ENCODE measurements around the gene EYA3. TPM values are rescaled to one million over a fixed set of nuclear protein-coding genes. Genes with fewer than 3 reads are reported as not detected.

EYA3 gene
- total RNA-seq, 2 donors from 2014 or later: 16.7 to 19.4 TPM

DNA sequence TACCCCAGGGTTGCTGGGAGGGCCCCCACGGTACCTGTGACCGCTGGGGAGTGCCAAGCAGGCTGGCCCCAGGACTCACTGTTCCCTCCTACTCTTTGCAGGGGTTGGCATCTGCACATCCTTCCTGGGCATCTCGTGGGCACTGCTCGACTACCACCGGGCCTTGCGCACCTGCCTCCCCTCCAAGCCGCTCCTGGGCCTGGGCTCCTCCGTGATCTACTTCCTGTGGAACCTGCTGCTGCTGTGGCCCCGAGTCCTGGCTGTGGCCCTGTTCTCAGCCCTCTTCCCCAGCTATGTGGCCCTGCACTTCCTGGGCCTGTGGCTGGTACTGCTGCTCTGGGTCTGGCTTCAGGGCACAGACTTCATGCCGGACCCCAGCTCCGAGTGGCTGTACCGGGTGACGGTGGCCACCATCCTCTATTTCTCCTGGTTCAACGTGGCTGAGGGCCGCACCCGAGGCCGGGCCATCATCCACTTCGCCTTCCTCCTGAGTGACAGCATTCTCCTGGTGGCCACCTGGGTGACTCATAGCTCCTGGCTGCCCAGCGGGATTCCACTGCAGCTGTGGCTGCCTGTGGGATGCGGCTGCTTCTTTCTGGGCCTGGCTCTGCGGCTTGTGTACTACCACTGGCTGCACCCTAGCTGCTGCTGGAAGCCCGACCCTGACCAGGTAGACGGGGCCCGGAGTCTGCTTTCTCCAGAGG is 121.9 kb downstream of the EYA3 start:
- no peak for DNase-seq (ENCODE audit: low spot score)
- Histone ChIP-seq H3K9me3 (no peaks in the 10 kb centered on the region), H3K36me3 (peaks cover 4 to 5% of the 10 kb centered on the region in 2 donors), H3K4me3 (no peak overlapping the region), H3K27me3 (replicated peaks; ENCODE audit: insufficient read depth) (no peaks in the 10 kb centered on the region), H3K27ac (no peak overlapping the region), H3K4me1 (replicated peaks) (peaks cover 16% of the 10 kb centered on the region)
- WGBS: 95% methylated on average over 24 of the region's 24 CpGs
- TF ChIP-seq POLR2AphosphoS5 (IDR thresholded peaks at IDR 0.05) (no peak), POLR2A (IDR thresholded peaks at IDR 0.05) (no peak), CTCF (IDR thresholded peaks at IDR 0.05) (no peak)
- intact Hi-C loops (cut with DNase I): no loop called here

- DNase-seq (ENCODE audit: low spot score): no peak
- 93% methylated on average over 11 of the region's 11 CpGs for WGBS
These were observed 125.0 kb downstream of the EYA3 start for GRCh38 chr1:27963393-27963792.

GRCh38 chr1:27961646-27962221 is 126.7 kb downstream of the EYA3 start:
- DNase-seq (ENCODE audit: low spot score): no peak
- intact Hi-C loops (cut with DNase I): no loop called here
- Histone ChIP-seq H3K27ac (peak overlapping the region; percentile 9 to 91), H3K9me3 (no peaks in the 10 kb centered on the region), H3K27me3 (replicated peaks; ENCODE audit: insufficient read depth) (no peaks in the 10 kb centered on the region), H3K4me1 (replicated peaks) (peaks cover 5% of the 10 kb centered on the region), H3K4me3 (no peak overlapping the region), H3K36me3 (peaks cover 2 to 3% of the 10 kb centered on the region in 2 donors)
- TF ChIP-seq CTCF (IDR thresholded peaks at IDR 0.05): no peak
- TF ChIP-seq POLR2A (IDR thresholded peaks at IDR 0.05): no peak
- TF ChIP-seq POLR2AphosphoS5 (IDR thresholded peaks at IDR 0.05): no peak
- 42% methylated on average over 4 of the region's 4 CpGs for WGBS

More at GRCh38 chr1:27963393-27963792, 125.0 kb downstream of the EYA3 start:
- no peak overlapping the region for H3K27ac ChIP-seq
- TF ChIP-seq POLR2A (IDR thresholded peaks at IDR 0.05): no peak
- no peak for TF ChIP-seq CTCF (IDR thresholded peaks at IDR 0.05)
- H3K4me1 ChIP-seq (replicated peaks): peaks cover 8% of the 10 kb centered on the region
- no peak overlapping the region for H3K4me3 ChIP-seq
- no peaks in the 10 kb centered on the region for H3K9me3 ChIP-seq
- intact Hi-C loops (cut with DNase I): no loop called here
- peaks cover 4 to 5% of the 10 kb centered on the region in 2 donors for H3K36me3 ChIP-seq
- no peaks in the 10 kb centered on the region for H3K27me3 ChIP-seq (replicated peaks; ENCODE audit: insufficient read depth)

- intact Hi-C loops (cut with DNase I): no loop called here
- H3K36me3 ChIP-seq: no peaks in the 10 kb centered on the region
- H3K9me3 ChIP-seq: no peaks in the 10 kb centered on the region
- H3K27ac ChIP-seq: peak overlapping the region; percentile 91 to 93
- H3K4me1 ChIP-seq (replicated peaks): peaks cover 5% of the 10 kb centered on the region
- H3K27me3 ChIP-seq (replicated peaks; ENCODE audit: insufficient read depth): no peaks in the 10 kb centered on the region
- TF ChIP-seq POLR2AphosphoS5 (IDR thresholded peaks at IDR 0.05): no peak
- TF ChIP-seq POLR2A (IDR thresholded peaks at IDR 0.05): no peak
- no peak for TF ChIP-seq CTCF (IDR thresholded peaks at IDR 0.05)
- peak overlapping the region; percentile 62 to 72 for H3K4me3 ChIP-seq
- 47% methylated on average over 13 of the region's 13 CpGs for WGBS
- DNase-seq (ENCODE audit: low spot score): no peak
These were observed 127.4 kb downstream of the EYA3 start for GRCh38 chr1:27960762-27961645.
